Skeletal muscle cell (primary cell): Measurements from ENCODE around the gene CARD10.
A peak's percentile ranks its signal among the peaks of the same experiment; 100 is the strongest.

ENCODE experiments used
- DNase-seq: peaks from one replicate; pipeline ENCODE4 v3.0.0-alpha.2; 2010; ENCODE audit warnings: low read depth
- H3K4me3 ChIP-seq: 2 replicates; pipeline ENCODE4 v1.5.1; 2011; ENCODE audit warnings: low read depth, mild to moderate bottlenecking, control low read depth, low read length, moderate library complexity

Gene CARD10

DNA sequence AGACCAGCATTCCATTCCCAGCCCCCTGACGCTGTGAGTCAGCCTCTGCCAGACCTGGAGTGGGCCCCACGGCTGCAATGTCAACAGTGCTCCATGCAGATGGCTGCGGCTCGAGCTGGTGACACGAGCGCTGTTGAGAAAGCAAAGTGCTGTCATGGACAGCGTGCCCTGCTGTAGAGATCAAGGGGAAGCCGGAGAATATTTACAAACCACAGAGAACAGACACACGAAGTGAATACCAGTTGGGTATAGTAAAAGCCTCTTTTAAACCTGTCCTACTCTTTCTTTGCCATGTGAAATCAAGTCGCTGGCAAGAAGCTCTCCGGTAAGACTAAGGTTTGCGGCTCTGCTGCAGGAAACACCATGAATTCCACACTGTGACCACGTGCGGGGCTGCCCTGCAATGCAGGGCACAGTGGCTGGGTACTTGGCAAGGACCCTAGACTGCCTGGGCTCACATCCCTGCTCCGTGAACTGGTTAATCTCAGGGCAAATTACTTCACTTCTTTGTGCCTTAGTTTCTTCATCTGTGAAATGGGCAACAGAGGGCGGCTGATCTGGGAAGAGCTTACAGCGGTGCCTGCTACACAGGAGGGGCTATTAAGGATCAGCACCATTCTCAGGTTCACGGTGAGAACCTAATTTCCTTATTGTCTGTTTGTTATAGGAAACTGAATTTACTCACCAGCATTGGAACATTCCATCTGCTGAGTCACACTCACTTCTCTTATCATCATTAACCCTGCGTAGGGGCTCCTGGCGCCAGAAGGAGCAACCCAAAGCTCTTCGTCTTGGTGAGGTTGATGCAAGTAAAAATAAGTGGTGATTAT lies 64.1 kb downstream of the CARD10 start:
- H3K4me3 ChIP-seq = no peak overlapping the region
- peak; percentile 74 for DNase-seq

DNA sequence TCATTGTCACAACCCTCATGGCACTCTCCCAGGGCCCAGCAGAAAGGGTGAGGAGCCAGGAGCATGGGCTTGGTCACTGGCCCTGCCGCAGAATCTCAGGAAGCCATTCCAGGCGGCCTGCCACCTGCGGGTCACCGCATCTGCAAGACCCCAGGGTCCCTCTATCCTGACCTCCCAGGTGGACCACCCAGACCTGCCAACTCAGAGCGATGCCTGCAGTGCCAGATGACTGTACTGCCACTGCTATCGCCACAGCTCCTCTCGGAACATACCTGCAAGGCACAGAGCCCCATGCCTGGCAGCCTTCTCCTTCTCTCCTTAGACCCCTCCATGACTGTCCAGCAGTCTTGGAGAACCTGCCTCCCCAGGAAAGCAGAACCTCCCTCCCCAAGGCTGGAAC lies 65.5 kb downstream of the CARD10 start:
- no peak overlapping the region for H3K4me3 ChIP-seq
- no peak for DNase-seq

DNA sequence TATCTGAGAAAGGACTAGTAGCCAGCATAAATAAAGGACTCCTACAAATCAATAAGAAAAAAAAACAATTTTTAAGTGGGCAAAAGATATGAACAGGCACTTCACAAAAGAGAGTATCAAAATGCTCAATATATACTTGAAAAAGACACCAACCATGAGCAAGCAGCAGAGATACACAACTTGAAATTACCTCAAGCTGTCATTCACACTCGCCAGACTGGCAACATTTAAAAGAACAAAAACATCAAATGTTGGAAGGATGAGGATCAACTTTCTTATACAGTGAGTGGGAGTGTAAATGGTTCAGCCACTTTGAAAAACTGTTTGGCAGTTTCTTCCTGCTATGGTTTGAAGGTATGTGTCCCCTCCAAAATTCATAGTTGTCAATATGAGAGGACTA lies 68.0 kb downstream of the CARD10 start:
- no peak overlapping the region for H3K4me3 ChIP-seq
- DNase-seq = no peak

DNA sequence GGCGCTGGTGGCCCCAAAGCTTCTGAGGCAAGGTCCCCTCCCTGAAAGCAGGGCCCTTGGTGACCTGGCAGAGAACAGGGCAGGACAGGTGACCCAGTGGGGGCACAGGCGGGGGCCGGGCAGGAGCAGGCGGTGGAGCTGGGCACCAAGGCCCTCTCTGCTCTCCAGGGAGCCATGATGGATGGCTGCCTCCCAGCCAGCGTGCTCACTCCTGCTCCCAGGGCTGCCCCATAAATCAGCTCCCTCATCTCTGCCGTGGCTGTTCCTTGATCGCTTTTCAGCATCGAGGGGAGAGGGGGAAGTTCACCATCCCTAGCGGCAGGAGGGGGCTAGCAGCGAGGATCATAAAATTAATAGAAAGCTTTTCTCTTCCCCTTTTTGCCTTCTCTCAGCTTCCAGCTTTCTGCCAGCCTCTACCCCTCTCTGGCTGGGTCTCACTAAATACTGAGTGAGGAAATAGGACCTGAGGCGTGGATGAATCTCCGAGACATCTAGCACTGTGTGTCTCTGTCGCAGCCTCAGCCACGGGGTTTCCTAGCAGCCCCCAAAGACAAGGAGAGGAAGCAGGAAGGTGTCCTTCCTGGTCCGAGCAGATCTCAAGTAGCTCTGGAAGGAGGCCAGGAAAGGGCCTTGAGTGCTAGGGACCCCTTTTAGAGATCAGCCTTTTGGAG lies 69.7 kb downstream of the CARD10 start:
- H3K4me3 ChIP-seq = no peak overlapping the region
- no peak for DNase-seq

DNA sequence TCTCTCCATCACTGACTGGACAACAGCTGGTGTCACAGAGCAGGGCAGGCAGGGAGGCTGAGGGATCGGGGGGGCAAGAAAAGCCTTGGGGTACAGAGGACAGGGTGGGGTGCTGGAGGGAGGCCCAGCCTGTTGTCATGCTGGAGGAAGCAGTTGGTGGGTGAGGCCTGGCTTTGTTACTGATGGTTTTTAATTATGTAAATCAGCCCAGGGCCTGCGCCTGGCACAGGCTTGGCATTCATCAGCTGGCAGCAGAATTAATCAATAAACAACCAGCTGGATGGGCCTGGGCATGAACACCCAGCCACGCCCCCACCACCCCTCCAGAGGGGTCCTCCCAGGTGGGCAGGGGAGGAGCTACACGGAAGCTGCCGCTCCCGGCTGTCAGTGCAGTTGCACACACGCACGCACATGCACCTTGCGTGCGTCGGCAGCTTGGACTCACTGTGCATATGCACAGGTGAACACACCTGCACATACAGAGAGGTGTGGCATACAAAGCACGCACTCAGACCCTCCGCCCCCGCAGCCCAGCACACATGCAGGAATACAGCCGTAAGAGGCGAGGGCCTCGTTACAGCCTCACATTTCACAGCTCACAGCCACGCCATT lies 70.6 kb downstream of the CARD10 start:
- DNase-seq = no peak
- no peak overlapping the region for H3K4me3 ChIP-seq

DNA sequence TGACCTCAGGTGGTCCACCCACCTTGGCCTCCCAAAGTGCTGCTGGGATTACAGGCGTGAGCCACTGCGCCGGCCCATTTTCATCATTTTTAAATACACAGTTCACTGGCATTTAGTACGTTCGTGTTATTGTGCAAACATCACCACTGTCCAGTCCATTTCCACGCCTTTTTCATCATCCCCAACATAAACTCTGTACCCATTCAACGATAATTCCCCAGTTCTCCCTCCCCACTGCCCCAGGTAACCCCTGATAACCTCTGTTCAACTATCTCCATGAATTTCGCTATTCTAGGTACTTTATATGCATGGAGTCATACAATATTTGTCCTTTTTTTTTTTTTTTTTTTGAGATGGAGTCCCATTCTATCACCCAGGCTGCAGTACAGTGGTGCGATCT lies 73.7 kb downstream of the CARD10 start:
- no peak overlapping the region for H3K4me3 ChIP-seq
- DNase-seq = no peak

DNA sequence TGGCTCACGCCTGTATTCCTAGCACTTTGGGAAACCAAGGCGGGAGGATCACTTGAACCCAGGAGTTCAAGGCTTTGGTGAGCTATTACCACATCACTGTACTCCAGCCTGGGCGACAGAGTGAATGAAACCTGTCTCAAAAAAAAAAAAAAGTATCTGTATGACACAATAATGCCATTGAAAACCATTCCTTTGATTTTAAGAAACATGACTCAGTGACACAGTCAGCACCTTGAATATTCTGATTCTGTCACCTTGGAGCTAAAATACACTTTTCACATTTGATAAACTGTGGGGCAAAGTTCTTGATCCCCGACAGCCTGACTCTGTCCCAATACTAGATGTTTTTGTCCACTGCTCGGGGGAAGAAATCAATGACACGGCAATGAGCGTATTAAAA lies 75.2 kb downstream of the CARD10 start:
- no peak overlapping the region for H3K4me3 ChIP-seq

DNA sequence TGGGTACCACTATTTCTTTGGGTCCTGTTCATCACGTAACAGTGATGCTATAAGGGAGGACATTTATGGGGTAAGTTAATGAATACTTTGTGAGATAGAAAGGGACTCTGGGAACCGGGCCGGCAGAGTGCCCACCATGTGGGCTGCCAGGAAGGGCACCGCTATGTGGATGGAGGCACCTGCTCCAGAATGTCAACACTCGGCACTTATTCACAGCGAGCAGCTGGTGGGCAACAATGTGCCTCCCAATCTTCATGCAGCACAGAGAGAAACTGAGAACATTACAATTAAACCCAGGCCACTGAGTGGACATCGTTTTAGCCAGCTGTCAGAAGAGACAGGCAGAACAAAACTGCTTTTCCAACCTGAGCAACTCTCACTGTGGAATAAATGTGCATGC lies 76.1 kb downstream of the CARD10 start:
- no peak overlapping the region for H3K4me3 ChIP-seq
- DNase-seq = no peak

More for the DNA sequence above, 75.2 kb downstream of the CARD10 start:
- no peak for DNase-seq

DNA sequence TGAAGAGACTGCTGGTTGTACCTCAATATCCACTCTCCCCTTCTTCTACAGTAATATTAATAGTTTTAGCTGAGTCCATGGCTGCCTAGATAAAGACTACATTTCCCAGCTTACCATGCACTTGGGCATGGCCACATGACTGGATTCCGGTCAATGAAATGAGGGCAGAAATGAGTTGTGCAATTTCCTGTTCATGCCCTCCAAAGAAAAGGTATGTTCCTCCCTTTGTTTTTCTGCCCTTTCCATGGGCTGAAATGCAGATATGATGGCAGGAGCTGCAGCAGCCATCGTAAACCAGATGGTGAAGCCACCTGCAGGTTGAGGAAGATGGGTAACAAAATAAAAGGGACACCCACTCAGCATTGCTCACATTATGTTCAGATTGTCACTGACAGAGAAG lies 76.7 kb downstream of the CARD10 start:
- DNase-seq = no peak
- H3K4me3 ChIP-seq = no peak overlapping the region

DNA sequence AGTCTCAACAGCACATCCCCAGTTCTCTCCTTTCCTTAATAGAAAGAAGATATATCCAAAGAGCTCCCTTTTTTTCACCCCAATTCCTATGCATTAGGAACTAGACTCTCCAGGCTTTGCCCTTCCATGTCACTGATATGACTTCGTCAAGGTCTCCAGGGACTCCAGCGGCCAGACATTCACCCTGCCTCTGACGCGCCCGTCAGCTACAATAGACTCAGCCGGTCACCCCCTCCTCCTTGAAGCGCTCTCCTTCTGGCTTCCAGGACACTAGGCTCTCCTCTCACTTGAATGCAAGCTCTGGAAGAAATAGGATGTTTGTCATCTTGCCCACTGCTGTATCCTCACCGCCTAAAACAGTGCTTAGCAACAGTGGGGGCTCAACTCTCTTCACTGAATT lies 77.1 kb downstream of the CARD10 start:
- no peak for DNase-seq

DNA sequence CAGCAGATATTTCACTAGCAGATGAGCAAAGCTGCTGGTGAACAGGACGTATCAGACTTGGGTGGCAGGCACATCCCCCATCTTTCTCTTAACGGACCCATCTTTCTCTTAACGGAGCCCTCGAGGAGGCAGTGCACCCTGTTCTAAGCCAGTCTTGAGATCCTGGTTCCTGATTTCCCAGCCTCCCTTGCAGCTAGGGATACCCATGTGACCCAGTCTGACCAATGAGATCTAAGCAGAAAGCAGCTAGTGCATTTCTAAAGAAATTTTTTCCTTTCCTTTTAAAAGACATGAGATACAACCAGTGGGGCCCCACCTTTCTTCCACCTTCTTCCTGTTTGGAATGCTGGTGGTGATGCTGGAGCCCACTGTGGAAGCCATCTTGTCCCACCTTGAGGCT lies 78.3 kb downstream of the CARD10 start:
- H3K4me3 ChIP-seq = no peak overlapping the region
- DNase-seq = no peak

More for the DNA sequence above, 77.1 kb downstream of the CARD10 start:
- no peak overlapping the region for H3K4me3 ChIP-seq
